Stomach smooth muscle (tissue), 2 donors: Measurements from ENCODE around the gene ARID3C.

ENCODE experiments used
- H3K27ac ChIP-seq: one replicate; pipeline ENCODE4 v1.7.0; 2013; ENCODE audit warnings: mild to moderate bottlenecking, low read length, inconsistent platforms
- H3K27me3 ChIP-seq, 2 donors: one replicate each; pipeline ENCODE4 v1.7.0; 2013; ENCODE audit warnings: low read length in 2 of 2; ENCODE audit not compliant: insufficient read depth in 2 of 2, control insufficient read depth in 1 of 2
- H3K36me3 ChIP-seq, 2 donors: one replicate each; pipeline ENCODE4 v1.7.0; 2013; ENCODE audit warnings: low read length in 2 of 2; ENCODE audit not compliant: control insufficient read depth in 2 of 2, insufficient read depth in 2 of 2
- H3K4me1 ChIP-seq: one replicate; pipeline ENCODE4 v1.7.0; 2013; ENCODE audit warnings: low read length; ENCODE audit not compliant: control insufficient read depth, insufficient read depth
- H3K4me3 ChIP-seq, 2 donors: one replicate each; pipeline ENCODE4 v1.7.0; 2013; ENCODE audit warnings: low read length in 2 of 2
- H3K9ac ChIP-seq, 2 donors: one replicate each; pipeline ENCODE4 v1.7.0; 2013; ENCODE audit warnings: low read length in 2 of 2, mild to moderate bottlenecking in 1 of 2
- H3K9me3 ChIP-seq, 2 donors: one replicate each; pipeline ENCODE4 v1.7.0; 2013; ENCODE audit warnings: low read length in 2 of 2; ENCODE audit not compliant: control insufficient read depth in 2 of 2
- donor health status: healthy.
- donor health status: Pancreatic carcinoma.

Gene ARID3C

DNA sequence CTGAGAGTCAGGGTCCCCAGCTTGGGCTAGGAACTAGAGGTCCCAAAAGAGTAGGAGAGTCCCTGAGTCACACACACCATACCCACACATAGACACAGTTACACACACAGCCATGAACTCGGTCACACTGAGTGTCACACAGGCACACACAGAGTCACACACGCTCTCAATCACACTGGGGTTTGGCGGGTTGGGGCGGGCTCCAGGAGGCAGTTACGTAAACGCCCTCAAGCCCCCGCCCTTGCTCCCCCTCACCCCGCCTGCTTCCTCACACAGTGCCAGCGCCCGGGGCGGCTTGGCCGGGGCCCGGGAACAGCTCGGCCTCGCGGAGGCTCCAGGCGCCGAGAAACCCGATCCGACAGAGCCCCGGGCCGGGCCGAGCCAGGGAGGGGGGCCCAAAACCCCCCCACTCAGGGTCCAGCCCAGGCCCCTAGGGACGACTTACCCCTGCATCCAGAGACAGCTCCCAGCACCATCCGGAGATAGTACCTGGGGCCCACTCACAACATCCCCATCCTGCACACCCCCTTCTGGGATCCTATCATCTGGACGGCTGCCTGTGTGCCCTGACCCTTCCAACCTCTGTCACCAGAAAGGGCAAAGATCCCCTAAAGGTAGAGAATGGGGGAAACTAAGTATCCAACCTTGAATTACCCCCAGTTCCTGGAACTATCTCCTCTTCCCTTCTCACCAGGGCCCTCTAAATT lies 35.8 kb downstream of the ARID3C start:
- H3K4me1 ChIP-seq: peaks cover 44% of the 10 kb centered on the region

DNA sequence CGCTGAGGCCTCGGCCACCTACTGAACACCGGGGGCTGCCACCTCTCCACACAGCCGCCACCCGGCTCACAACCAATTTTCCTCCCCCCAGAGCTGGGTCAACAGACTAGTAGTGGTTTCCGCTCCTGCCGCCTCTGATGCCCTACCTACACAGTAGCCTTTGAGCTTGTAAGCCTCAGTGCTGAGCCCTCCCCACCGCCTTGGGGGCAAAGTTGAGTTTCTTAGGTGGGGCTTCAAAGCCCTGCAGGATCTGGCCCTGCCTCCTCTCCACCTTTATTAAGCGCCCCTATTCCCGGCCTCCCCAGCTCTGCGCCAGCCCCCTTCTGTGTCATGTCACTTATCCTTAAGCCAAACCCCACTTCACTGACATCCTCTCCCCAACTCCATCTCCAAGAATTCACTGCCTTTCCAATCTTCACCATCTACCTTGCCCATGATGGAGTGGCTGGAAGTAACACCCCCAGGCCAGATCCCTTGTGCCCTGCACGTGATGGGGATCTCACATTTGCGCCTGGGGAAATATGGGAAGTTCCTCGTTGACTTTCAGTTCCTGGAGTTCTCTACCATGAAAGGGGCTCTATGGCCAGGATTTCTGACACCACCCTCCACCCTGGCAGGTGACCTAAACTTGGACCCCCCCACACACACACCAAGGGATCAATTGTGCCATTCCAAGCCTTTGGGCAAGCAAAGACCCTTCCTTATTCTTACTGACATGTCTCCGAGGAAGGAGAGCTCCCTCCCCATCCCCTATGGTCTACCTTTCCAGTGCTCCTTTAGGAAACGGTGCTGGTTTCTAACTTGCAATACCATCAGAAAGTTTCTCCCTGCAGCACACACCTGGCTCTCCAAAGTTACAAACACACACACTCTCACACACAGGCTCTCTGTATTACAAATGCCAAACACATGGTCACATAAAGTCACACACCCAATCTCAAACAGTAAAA lies 36.7 kb downstream of the ARID3C start:
- H3K9me3 ChIP-seq: no peaks in the 10 kb centered on the region
- H3K4me1 ChIP-seq: peaks cover 44% of the 10 kb centered on the region
- H3K4me3 ChIP-seq: no peak overlapping the region
- peaks cover 26 to 27% of the 10 kb centered on the region in 2 donors for H3K27me3 ChIP-seq
- H3K36me3 ChIP-seq: no peaks in the 10 kb centered on the region
- H3K9ac ChIP-seq: no peak overlapping the region
- no peak overlapping the region for H3K27ac ChIP-seq

More for the DNA sequence above, 35.8 kb downstream of the ARID3C start:
- H3K9ac ChIP-seq: peak overlapping the region in 1 of 2 donors; percentile 21
- no peaks in the 10 kb centered on the region for H3K36me3 ChIP-seq
- H3K4me3 ChIP-seq: no peak overlapping the region
- H3K27me3 ChIP-seq: peaks cover 18% of the 10 kb centered on the region in 2 donors
- no peak overlapping the region for H3K27ac ChIP-seq
- no peaks in the 10 kb centered on the region for H3K9me3 ChIP-seq

DNA sequence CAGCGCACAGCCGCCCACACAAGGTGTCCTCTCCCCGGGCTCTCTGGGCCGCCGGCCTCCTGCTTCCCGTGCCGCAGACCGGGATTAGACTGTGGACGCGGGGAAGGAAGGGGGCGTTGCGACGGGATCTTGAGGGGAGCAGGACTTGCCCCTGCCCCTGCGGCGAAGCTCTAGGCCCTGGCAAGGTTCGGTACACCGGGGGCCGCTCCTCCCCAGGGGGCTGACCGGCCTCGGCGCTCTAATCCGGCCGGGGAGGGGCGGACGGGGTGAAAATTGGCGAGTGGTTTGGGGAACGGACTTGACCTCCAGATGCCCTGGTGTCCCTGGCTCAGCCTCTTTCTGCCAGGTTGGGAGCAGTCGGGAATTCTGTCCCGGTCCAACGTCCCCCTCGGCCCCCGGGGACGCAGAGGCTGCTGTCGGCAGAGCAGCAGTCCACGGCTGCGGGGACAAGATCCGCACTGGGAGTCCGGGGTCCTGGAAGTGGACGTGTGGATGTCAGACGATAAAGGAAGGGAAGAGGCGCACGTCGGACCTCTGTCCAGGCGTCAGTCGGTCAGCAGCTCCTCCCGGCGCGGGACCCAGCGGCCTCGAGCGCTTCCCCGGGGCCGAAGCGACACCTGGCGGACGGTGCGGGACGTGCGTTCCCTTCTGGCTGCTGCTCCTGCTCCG lies 37.5 kb downstream of the ARID3C start:
- H3K27me3 ChIP-seq: peaks cover 34 to 35% of the 10 kb centered on the region in 2 donors
- no peaks in the 10 kb centered on the region for H3K9me3 ChIP-seq
- H3K36me3 ChIP-seq: no peaks in the 10 kb centered on the region
- H3K4me1 ChIP-seq: peaks cover 44% of the 10 kb centered on the region
- no peak overlapping the region for H3K9ac ChIP-seq
- H3K4me3 ChIP-seq: peak overlapping the region in 1 of 2 donors; percentile 44
- H3K27ac ChIP-seq: no peak overlapping the region

DNA sequence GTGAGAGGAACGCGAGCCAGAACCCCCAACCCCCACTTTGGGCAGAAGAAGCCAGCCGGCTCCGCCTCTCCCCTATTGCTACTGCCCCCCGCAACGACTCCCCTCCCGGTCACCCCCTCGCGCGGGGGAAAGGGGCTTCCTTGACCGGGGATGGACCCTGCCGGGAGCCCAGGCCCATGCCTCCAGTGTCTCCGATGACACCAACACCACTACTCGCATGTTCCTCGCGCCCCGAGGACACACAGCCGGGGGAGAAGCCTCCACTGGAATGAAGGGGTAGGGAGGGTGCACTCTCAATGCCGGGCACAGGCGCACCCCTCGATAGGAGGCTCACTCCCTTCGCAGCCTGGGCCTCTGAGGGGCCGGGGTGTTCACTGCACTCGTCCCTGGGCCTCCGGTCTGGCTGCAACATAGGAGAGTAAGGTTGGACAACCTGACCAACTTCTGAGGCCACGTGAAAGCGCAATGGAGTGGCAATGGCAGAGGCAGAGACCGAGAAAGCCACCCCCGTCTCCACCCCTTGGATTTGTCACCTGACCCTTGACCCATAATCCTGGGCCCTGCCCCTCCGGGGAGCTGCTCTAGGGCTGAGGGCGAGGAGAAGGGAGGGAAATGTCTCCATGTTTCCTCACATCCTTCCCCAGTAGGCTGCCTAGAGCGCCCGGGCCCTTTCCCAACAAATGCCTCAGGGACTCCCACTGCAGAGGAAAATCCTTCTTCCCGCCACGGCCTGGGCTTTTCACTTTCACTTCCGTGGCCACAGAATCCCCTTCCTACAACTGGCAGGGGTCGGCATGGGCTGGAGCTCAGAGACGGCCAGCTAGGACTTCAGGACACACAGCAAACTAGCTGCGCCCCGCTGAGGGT lies 38.3 kb downstream of the ARID3C start:
- H3K4me3 ChIP-seq: peak overlapping the region in 1 of 2 donors; percentile 73
- H3K27ac ChIP-seq: no peak overlapping the region
- H3K36me3 ChIP-seq: no peaks in the 10 kb centered on the region
- peaks cover 44% of the 10 kb centered on the region for H3K4me1 ChIP-seq
- no peak overlapping the region for H3K9ac ChIP-seq
- peaks cover 41% of the 10 kb centered on the region in 2 donors for H3K27me3 ChIP-seq
- H3K9me3 ChIP-seq: no peaks in the 10 kb centered on the region

DNA sequence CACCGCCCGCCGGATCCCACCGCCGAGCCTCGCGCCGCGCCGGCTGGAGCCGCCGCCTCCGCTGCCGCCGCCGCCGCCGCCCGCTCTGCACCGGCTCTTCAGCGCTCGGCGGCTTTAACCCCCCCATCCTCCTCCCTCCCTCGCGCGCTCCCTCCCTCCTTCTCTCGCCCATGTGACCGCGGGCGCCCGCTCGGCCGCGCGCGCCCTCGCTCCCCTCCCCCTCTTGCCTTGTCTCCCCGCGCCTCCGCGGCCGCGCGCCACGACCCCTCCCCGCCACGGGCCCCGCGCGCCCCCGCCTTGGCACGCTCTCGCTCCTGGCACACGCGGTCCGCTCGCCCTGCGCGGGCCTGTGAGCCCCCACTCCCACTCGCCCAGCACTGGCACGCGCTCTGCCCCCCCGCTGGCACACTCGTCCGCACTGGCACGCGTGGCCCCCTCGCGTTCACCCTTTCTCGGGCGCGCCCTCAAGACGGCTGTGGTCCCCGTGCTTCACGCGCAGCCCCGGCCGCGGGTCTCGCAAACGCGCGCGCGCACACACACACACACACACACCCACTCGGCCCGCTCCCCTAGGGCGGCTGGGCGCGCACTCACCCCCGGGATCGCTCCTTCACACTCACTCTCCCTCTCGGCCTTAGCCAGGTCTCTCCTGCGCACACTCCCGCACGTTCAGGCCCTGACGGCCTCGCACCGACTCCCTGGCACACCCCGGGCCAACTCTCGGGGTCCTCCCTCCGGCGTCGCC lies 39.1 kb downstream of the ARID3C start, which contains the start of gene CNTFR:
Gene CNTFR (minus strand): TSS at position 89 of the 745 bp plus-strand sequence. CDS start 20,743 bp downstream, outside the sequence.
- H3K36me3 ChIP-seq: no peaks in the 10 kb centered on the region
- H3K4me1 ChIP-seq: peaks cover 44% of the 10 kb centered on the region
- peaks cover 48 to 49% of the 10 kb centered on the region in 2 donors for H3K27me3 ChIP-seq
- H3K27ac ChIP-seq: no peak within 1 kb of the TSS
- H3K9me3 ChIP-seq: no peaks in the 10 kb centered on the region
- H3K4me3 ChIP-seq: peak within 1 kb of the TSS; percentile 47 to 73
- H3K9ac ChIP-seq: no peak within 1 kb of the TSS

DNA sequence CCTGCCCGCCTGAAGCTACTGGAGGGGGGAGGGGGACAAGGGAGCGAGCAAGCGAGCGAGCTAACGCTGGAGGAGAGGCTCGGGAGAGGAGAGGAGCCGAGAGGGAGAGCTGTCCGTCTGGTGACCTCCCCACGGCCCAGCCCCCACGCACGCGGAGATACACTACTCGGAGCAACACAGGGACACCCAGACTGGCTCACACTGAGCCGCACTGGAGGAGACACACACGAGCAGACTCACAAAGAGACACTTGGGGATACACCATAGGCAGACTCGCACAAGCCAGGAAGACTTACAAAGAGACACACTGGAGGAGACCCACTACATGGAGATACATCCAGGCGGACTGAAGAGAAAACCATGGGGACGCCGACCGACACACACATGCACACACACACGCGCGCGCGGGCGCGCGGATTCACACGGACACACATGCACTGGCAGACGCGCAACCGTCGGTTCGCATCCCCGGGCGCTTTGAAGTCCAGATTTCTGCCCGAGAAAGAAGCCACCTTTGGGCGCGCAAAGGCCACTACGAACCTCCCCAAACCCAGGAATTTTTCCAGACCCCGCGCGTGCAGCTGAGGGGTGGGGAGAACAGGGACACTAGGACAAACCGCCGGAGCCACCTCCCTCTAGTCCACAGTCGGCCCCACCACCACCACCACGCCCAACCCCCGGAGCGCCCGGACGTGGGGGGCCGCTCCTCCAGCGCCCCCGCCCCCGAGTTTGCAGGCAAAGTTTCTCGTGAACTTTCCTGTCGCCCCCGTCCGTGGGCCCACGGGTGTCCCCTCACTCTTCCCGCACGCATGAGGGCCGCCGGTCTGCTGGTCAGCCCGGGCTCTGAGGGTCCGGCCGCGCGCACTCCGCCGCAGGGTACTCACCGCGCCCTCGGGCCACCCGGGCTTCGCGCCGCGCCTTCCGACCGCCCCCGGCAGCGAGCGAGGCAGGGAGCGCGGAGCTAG lies 39.9 kb downstream of the ARID3C start:
- H3K27ac ChIP-seq: no peak overlapping the region
- no peaks in the 10 kb centered on the region for H3K36me3 ChIP-seq
- H3K4me3 ChIP-seq: peak overlapping the region; percentile 47 to 73
- peaks cover 44% of the 10 kb centered on the region for H3K4me1 ChIP-seq
- H3K9me3 ChIP-seq: no peaks in the 10 kb centered on the region
- peaks cover 50 to 56% of the 10 kb centered on the region in 2 donors for H3K27me3 ChIP-seq
- no peak overlapping the region for H3K9ac ChIP-seq

DNA sequence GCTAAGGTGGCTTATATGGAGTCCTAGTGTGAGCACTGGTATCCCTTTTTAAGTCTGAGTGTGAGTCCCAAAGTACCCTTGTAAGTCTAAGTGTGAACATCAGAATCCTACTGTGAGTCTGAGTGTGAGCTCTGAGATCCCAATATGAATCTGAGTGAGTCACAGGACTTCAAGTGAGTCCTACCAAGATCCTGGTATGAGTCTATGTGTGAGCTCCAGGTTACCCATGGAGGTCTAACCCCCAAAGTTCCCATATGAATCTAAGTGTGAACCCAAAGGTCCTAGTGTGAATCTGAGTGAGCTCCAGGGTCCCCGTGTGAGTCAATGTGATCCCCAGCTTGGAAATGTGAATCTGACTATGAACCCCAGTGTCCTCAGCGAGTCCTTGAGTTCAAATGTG lies 41.6 kb downstream of the ARID3C start:
- H3K9ac ChIP-seq: no peak overlapping the region
- H3K27me3 ChIP-seq: peaks cover 55 to 56% of the 10 kb centered on the region in 2 donors
- H3K36me3 ChIP-seq: no peaks in the 10 kb centered on the region
- H3K4me1 ChIP-seq: peaks cover 30% of the 10 kb centered on the region
- H3K4me3 ChIP-seq: no peak overlapping the region
- no peak overlapping the region for H3K27ac ChIP-seq
- H3K9me3 ChIP-seq: no peaks in the 10 kb centered on the region

DNA sequence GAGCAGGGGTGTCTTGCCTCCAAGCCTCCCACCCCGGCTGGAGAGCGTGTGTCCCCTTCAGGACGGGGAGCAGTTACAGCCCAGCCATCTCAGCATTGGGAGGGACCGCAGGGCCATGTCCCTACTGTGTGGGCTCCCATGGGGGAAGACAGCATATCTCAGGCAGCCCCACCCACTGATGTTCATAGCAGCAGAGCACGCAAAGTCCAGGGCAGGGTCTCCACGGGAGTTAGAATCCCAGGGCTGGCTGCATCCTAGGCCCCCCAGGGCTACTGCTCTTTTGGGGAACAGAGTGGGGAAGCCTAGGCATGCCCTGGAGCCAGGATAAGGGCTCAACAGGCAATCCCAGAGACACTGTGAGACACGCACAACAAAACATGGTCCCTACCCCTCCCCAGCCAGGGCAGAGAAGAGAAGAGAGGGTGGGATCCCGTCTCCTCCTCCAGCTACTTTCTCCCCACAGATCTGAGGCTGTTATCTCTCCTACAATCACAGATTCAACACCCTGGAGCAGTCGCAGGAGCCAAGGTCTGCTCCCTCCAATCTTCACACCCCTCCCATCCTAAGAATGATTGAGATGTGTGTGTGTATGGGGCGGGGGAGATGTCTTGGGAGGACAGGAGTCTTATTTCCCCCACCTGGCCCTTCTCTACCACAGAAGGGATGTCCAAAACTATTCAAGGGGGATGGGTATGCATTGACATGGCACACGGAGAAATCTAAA lies 42.8 kb downstream of the ARID3C start:
- Histone ChIP-seq H3K27me3 (peaks cover 58% of the 10 kb centered on the region in 2 donors), H3K27ac (no peak overlapping the region), H3K4me1 (peaks cover 22% of the 10 kb centered on the region), H3K9me3 (no peaks in the 10 kb centered on the region), H3K4me3 (no peak overlapping the region), H3K36me3 (no peaks in the 10 kb centered on the region), H3K9ac (no peak overlapping the region)
